ENCODE data around the gene CDAN1. TPM values are rescaled to one million over a fixed set of nuclear protein-coding genes. Genes with fewer than 3 reads are reported as not detected.

CDAN1 gene
- total and polyA plus RNA-seq, 10 of the 15 experiments (the other 5 are each of a cell fraction or from before 2014, with no cell fraction given), result 0.56 to 14.2 (median 6.7) TPM

DNA sequence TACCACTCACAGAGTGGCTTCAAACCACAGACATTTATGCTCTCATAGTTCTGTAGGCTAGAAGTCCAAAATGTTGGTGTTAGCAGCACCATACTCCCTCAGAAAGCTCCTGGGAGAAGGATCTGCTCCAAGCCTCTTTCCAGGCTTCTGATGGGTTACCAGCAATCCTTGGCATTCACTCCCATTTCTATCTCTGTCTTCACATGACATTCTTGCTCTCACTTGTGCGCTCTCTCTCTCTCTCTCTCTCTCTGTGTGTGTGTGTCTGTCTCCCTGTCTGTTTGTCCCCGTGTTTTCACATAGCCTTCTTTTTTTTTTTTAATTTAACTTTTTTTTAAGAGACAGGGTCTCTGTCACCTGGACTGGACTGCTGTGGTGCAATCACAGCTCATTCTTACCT is 26.3 kb downstream of the CDAN1 start:
- H3K27ac ChIP-seq (ENCODE audit: control insufficient read depth, insufficient read depth), result no peak overlapping the region
- in situ Hi-C loops (cut with MboI), result no loop called here
- H3K9me3 ChIP-seq (replicated peaks; ENCODE audit: control insufficient read depth, insufficient read depth, low read length), result no peaks in the 10 kb centered on the region
- FAIRE-seq, result no peak
- CTCF ChIA-PET, result interaction anchor here (0.6 to 1.2 kb wide), 3 partner anchors 163 to 476 kb away, joined by 3 read pairs; no protein-coding TSS in a partner anchor
- 100% methylated on average over 2 of the region's 2 CpGs for WGBS (ENCODE audit: insufficient coverage, insufficient replicate concordance, low lambda C conversion rate, missing lambda C conversion rate)
- no peak overlapping the region for H3K4me2 ChIP-seq (ENCODE audit: control insufficient read depth, insufficient read depth)
- POLR2A ChIA-PET, result interaction anchor here (0.6 kb wide), 1 partner anchor 1061 kb away, joined by 3 read pairs; no protein-coding TSS in a partner anchor
- SMC1A ChIA-PET (ENCODE audit: uncharacterized antibody, unreplicated experiment), result no interaction called here
- no peak overlapping the region for H2AFZ ChIP-seq (ENCODE audit: control insufficient read depth, low read depth, low read length)
- no peaks in the 10 kb centered on the region for H4K20me1 ChIP-seq (ENCODE audit: control insufficient read depth, insufficient read depth)
- RAD21 ChIA-PET (ENCODE audit: unreplicated experiment), result interaction anchor here (1.0 kb wide), 2 partner anchors 216 to 515 kb away, joined by 3 read pairs; no protein-coding TSS in a partner anchor
- TF ChIP-seq RCOR1 (conservative IDR thresholded peaks at IDR 0.05; ENCODE audit: low read depth, low read length) (no peak), BCLAF1 (IDR thresholded peaks at IDR 0.05) (no peak), RB1 (IDR thresholded peaks at IDR 0.05; ENCODE audit: borderline replicate concordance) (no peak), HSF1 (IDR thresholded peaks at IDR 0.05; ENCODE audit: low read depth, low read length) (no peak), PML (IDR thresholded peaks at IDR 0.05; ENCODE audit: low read length) (no peak)
- H3K4me1 ChIP-seq (ENCODE audit: control insufficient read depth, insufficient read depth, low read length), result no peaks in the 10 kb centered on the region
- H3K9ac ChIP-seq (ENCODE audit: control insufficient read depth, insufficient read depth, low read length), result no peak overlapping the region
- no peaks in the 10 kb centered on the region for H3K27me3 ChIP-seq (replicated peaks in 1 of 2; ENCODE audit: control insufficient read depth in 2 of 2, insufficient read depth in 2 of 2, low read length in 1 of 2)
- no peaks in the 10 kb centered on the region for H3K79me2 ChIP-seq (ENCODE audit: control insufficient read depth, insufficient read depth, low read length)
- intact Hi-C loops (cut with micrococcal nuclease; ENCODE audit: unreplicated experiment), result no loop called here
- H3K4me3 ChIP-seq, result no peak overlapping the region
- H3K36me3 ChIP-seq (ENCODE audit: control insufficient read depth in 2 of 2, insufficient read depth in 2 of 2, low read length in 1 of 2), result no peaks in the 10 kb centered on the region; a peak in 1 of 4 replicates
- BruUV-seq (replicated peaks), result no TSS peak
- DNase-seq (ENCODE audit: low read depth, low spot score), result no peak
- ATAC-seq, result no peak

Data from GM12878 (cell line).